SIG-M5 treated with dmso at 0.1 percent for 504 hours (cell line): ENCODE results near the gene SMYD5.
"Not testable (repeated sequence)": the region's sequence is repeated elsewhere in the genome, so short reads cannot be mapped to it uniquely, and the experiment has no call there.

Experiments used
- DNase-seq: peaks from one replicate; lab custom pipeline; 2025; ENCODE audit not compliant: unreplicated experiment; lab: John Stamatoyannopoulos, UW

The SMYD5 gene

DNA sequence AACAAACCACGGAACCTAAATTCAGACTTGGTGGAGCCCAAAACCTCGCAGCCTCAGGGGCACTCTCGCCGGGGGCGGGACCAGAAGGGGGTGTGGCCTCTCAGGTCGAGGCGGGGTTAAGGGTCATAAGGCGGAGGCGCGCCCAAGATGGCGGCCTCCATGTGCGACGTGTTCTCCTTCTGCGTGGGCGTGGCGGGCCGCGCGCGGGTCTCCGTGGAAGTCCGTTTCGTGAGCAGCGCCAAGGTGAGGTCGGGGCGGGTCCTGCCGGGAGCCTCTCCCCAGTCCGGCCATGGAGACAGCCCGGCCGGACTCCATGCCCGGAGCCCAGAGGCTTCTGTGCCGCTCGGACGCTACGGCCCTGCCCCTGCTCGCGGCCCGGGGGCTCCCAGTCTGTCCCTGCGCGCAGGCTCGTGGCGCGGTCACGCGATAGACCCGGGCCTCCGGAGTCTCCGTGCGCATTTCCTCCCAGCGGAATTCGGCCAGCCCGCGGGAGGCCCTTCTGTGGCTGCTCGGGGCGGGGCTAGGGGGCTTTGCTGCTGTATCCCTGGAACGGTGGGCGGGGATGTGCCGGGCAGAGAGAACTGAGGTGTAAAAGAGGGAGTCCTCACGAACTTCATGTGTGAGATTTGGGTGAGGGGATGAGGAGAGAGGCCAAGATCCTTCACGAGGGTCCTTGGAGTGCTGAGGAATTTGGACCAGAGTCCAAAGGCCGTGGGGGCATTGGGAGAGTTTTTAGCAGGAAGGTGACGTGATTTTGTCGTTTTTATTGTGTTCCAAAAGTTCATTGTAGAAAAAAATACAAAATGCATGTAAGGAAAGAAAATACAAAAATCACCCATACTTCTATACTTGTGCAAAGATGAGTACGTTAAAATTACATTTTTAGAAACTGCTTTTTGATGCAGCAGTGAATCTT is at the start of gene SMYD5:
Gene SMYD5 (plus strand): TSS at position 126 of the 916 bp plus-strand sequence. CDS start 22 bp downstream, at position 148.
- peak; percentile 84 for DNase-seq

DNA sequence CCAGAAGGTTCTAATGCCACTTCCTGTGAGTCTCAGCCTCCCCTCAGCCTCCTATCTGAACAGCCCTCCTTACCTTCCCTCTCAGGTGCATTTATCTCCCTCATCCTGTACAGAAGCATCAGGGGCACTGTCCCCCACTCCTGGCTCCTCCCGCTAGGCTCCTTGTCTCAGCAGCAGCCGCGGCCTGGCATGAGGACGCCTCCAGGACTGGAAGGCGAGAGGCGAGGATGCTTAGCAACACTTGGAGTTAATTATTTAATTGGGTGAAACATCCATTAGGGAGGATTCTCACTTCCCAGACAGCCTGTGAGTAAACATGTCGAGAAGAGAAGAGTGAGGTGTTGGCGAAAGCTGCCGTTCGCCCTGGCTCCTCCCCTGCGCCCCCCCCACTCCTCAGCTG is 48.1 kb upstream of the SMYD5 start:
- DNase-seq: not testable (repeated sequence)

DNA sequence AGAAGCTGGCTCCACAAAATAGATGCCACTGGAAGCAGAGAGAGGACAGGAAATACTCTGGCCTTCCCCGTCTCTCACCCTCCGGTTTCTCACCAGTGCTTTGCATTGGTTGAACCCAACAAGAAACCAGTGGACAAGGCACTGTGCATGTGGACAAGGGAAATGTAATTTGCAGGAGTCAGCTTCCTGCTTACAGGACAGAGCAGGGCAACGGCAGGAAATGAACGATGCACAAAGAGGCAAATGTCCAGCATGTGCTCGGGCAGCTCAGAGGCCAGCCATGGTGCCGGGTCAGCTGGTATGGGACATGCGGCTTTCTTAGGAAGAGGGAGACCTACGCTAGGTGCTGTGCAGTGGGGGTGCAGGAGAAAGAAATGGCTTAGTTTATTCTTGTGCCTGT is 47.2 kb upstream of the SMYD5 start:
- not testable (repeated sequence) for DNase-seq

DNA sequence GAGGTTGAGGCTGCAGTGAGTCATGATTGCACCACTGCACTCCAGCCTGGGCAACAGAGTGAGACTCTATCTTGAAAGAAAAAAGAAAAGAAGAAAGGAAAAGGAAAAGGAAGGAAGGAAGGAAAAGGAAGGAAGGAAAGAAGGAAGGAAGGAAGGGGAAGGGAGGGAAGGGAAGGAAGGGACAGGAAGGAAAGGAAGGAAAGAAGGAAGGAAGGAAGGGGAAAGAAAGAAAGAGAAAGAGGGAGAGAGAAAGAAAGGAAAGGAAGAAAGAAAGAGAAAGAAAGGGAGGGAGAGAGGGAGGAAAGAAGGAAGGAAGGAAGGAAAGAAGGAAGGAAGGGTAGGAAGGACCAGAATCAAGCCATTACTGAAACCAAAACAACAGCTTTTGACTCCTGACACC is 45.7 kb upstream of the SMYD5 start:
- not testable (repeated sequence) for DNase-seq

DNA sequence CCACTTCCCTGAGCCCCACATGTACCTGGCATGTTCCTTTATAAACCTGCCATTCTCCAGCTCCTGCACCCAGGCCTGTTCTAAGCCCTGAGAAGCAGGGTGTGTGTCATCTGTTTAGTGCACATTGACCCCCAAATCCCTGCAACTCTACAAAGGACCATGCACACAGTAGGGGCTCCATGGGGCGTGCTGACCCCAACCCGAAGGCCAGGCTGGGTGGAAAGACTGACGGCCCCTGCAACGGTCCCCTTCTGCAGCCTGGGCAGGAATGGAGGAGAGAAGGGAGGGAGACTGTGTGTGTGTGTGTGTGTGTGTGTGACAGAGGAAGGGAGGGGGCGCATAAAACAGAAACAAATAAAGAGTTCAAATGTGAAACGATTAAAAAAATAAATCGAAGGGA is 43.7 kb upstream of the SMYD5 start:
- not testable (repeated sequence) for DNase-seq

DNA sequence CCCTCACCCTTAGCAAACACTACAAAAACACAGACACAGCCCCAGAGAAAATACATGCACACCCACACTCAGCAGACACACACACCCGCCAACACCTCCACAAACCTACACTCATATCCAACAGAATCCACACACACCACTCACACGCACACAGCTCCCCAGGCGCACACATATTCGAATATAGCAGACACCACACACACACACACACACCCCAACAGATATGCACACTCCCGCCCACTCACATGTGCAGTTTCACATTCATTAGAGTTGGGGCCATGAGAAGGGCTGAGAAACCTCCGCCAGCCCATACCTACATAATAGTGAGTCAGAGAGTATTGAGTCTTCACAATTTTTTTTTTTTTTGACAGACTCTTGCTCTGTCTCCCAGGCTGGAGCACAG is 41.1 kb upstream of the SMYD5 start:
- DNase-seq: no peak

DNA sequence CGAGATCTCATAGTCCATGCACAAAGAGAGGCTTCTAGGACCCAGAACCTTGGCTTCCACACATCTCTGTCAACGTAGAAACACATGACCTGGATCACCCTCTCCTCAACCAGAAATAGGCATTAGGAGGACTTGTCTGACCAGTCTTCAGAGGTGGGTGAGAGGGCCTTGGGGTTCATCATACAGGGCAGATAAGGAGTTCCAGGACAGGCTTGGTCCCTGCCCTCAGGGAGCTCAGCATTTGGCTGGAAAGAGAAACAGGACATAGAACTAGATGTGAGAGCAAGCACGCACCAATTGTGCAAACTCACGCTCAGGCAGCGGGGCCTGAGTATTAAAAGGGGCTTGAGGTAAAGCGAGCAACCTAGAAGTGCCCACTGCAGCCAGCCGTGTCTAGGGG is 40.3 kb upstream of the SMYD5 start:
- DNase-seq: no peak

DNA sequence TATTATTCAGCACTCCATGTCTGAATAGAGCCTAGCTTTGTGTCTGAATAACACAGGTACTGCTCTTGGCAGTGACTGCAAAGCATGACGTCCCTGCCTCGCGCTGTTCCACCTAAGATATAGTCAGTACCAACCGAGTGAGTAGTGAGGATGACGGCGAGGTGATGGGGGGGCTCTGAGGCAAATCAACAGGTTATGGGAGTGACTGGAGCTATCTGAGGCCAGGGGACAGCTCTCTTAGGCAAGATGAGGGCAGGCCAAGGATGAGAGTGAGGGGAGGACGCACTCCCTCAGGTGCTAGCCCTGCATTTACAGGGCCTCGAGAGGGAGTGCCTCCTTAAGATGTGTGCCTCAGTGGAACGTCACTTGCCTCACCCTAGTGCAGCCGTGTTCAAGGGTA is 39.8 kb upstream of the SMYD5 start:
- no peak for DNase-seq

DNA sequence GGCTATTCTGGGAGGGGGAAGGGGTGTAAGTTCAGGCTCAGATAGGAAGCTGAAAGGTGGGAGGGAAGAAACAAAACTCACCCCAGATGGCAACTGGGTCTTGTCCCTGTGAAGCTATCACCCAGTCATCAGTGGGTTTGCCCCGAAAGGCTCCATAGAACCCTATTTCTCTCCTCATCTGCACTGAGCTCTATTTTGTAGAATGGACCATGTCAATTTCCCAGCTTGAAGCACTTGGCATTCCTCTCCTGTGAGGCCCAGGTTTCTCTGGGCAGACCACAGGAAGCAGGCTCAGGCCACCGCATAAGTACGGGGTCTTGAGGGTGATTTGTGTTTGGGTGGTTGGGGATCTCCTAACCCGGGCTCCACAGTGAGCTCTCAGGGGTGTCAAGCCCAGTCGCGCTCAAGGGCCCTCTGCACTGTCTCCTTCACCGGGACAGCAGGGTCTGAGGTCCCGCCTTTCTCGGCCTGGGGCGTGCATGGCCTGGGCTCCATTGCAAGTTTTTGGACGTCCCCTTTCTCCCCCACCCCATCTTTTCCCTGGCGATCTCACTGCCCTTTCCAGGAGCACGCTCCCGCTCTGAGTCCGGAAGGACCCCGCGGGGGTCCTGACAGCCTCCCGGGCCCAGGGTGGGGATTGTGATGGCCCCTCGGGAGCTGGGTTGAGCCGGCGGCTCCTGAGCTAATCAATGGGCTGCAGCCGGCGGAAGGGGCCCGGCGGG is 38.9 kb upstream of the SMYD5 start:
- no peak for DNase-seq

DNA sequence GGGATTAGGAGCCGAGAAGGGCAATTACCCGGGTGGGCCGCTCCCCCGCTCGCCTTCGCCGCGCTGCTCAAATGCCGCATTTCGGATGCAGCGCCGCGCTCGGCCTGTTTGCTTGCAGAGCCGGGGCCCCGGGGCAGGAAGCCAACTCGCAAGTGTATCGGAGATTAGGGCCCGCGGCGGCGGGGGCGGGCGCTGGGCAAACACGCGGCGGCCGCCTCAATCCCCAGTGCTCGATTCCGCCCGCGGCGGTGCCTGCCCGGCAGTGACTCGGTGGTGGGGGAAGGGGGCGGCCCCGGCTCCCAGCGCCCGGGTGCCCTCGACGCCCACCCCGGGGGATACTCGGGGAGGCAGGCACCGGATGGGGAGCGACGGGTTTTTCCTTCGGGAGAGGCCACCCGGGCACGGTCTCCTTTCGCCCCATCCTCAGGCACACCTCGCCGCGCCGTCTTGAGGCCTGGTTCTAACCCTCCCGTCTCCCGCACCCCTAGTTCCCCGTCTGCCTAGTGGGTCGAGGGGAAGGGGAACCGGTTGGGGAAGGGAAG is 38.3 kb upstream of the SMYD5 start:
- DNase-seq: peak; percentile 32

DNA sequence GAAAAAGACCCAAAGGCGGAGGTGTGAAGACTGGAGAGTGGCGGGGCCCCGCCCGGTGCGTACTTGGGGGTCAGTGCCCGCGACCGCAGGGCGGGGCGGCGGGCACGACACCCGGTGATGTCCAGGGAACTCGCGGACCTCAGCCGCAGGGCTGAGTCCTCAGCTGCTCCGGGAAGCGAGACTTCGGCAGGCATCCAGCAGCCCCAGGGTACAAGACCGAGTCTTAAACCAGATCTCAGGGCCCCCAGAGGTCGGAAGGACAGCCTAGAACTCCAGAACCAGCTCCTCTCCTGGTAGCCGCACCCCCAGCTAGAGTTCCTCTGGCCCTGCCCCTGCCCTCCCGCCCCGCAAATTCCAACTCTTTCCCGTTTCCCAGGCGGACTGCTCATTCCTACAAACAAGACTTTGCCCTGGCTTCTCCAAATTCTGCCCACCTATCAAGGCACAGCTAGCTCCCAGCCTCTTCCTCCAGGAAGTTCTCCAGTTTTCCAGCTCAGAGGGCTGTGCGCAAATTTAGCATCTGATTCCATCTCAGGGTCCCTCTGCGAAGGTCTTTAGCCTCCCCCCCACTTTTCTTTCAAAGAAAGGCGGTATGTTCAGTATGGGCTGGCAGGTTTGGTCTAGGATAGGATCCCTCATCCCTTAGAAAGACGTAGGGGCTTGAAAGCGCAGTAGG is 37.7 kb upstream of the SMYD5 start:
- DNase-seq: peak; percentile 34

DNA sequence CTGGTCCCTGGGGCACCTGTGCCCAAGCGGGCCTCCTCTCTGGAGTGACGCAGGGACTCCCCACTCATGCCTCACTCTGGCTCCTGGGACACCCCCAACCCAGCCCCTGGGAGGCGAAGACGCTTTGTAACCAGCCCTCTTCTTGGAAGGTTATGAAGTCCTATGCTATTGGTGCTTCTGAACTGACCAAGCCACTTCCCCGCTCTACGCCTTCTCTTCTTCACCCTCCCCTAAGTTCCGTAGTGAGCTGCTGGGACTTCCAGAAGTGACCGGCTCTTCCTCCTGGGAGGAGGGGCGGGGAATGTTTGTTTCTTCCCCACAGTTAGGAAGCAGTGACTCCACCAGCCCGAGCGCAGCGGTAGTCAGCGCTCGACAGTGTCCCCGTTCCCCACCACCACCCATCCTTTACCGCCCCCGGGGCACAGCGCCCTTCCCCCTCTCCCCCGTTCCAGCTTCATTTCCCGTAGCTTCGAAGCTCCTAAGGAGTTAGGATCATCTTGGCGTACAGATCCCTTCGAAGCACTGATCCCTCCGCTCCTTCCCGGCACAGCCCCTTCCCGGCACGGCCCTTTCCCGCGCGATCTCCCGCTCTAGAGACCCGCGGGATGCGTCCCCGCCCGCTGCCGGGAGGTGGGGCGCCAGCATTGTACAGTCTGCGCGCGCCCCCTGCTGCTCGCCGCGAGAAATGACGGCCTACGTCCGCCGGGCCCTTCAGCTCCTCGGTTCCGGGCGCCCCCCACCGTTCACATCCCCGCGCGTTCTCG is 37.0 kb upstream of the SMYD5 start:
- peak; percentile 86 for DNase-seq

DNA sequence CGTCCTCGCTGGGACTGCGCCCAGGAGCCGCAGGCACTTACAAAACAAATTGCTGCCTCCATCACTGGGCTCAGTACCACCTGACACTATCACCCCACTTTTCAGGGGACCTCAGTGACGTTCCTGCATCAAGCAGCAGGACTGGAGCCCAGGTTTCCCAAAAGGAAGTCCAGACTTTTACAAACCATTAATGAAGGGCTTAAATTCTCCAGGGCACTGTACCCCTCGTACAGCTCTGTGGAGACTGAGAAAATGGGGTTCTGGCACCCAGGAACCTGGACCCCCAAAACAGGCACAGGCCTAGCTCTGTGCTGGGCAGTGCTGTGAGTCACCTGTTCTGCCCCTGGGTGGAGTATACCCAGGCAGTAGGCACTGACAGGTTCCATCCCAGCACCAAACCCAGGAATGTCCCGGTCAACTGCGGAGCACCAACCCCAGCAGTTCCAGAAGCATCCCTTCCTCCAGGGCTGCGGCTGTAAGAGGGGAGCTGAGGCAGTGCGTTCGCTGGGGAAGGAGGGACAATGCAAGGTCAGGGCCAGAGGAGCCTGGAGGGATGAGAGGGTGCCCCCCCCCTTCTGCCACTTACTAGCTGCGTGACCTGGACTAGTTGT is 36.3 kb upstream of the SMYD5 start:
- DNase-seq: no peak

DNA sequence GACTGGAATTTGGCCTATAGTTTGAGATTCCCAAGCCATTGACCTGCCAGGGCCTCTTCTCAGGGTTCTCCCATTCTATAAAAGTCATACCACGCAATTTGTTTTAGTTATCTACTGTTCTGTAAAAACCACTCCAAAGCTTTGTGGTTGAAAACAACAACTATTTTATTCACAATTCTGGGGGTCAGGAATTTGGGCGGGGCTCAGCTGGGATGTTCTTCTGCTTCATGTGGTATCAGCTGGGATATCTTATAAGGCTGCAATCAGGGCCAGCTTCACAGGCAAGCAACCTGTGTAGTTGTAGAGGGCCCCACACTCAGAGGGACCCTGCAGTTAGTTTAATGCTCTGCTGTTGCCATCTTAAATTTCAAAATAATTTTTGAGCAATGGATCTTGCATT is 28.1 kb upstream of the SMYD5 start:
- no peak for DNase-seq

DNA sequence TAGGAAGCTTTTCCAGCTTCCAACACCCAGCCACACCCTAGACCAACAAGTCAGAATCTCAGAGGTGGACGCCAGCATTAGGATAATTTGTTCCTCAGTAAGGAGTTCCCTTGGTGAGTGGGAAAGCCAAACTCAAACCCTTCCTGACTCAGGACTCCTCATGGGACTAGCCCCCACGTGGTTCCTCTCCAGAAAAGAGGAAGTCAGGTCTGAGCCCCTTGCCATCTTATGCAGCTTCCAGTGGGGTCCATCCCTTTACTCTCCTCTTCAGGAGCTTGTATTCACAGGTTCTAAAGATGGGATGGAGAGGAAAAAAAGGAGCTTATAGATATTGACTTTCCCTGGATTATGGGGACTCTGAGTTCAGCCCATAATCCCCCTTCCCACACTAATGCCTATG is 26.5 kb upstream of the SMYD5 start:
- no peak for DNase-seq

DNA sequence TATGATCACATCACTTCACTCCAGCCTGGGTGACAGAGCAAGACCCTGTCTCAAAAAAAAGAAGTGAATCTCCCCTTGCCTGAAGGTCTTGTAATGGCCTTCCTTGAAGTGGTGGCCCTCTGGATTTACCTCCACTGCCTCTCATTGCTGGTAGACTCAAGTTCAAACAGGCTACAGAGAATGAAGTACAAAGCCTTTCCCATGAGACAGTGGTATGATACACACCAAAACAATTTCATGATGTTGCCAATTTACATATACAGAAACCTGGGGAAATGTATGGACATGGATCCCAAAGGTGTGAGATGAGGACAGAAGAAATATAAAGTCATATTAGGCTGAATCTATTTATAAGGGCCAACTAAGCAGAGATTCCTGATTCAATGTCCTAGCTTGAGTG is 16.5 kb upstream of the SMYD5 start:
- DNase-seq: no peak

DNA sequence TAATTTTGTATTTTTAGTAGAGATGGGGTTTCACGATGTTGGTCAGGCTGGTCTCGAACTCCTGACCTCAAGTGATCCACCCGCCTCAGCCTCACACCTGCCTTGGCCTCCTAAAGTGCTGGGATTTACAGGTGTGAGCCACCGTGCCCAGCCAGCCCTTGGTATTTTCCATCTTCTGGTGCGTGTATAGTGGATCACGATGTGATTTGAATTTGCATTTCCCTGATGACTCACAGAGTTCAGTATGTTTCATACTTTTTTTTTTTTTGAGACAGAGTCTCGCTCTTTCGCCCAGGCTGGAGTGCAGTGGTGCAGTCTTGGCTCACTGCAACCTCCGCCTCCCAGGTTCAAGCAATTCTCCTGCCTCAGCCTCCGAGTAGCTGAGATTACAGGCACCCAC is 13.8 kb upstream of the SMYD5 start:
- not testable (repeated sequence) for DNase-seq

DNA sequence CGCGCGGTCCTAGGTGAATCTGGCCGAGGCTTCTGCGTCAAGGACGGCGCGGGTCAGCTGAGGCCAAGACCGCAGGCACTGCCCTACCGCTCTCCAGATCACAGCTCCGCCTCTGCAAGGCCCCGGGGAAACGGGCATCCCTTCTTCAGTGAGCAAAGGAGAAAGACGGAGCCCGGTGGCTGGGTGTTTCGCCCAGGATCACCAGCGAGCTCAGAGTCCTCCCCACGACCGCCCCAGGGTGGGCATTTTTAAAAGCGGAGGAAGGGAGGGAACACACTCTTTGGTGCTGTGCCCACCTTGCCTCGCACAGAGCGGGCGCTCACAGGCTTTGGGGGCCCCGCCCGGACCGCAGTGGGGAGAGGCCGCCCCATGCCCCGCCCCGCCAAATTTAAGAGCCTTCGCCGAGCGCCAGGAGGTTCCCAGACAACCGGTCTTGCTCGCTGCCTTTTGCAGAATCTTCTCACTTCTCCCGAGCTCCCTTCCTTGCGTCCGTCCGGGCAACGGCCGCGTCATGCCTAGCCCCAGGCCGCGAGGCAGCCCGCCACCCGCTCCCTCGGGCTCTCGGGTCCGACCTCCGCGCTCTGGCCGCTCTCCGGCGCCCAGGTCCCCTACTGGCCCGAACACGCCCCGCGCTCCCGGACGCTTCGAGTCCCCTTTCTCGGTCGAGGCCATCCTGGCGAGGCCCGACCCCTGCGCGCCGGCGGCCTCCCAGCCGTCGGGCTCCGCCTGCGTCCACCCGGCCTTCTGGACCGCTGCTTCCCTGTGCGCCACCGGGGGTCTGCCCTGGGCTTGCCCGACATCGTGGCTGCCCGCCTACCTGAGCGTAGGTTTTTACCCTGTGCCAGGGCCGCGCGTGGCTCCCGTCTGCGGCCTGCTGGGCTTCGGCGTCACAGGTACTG is 11.6 kb upstream of the SMYD5 start, which contains the start of gene NOTO:
Gene NOTO (plus strand): TSS at position 419 of the 899 bp plus-strand sequence. CDS start 93 bp downstream, at position 512.
- no peak for DNase-seq

DNA sequence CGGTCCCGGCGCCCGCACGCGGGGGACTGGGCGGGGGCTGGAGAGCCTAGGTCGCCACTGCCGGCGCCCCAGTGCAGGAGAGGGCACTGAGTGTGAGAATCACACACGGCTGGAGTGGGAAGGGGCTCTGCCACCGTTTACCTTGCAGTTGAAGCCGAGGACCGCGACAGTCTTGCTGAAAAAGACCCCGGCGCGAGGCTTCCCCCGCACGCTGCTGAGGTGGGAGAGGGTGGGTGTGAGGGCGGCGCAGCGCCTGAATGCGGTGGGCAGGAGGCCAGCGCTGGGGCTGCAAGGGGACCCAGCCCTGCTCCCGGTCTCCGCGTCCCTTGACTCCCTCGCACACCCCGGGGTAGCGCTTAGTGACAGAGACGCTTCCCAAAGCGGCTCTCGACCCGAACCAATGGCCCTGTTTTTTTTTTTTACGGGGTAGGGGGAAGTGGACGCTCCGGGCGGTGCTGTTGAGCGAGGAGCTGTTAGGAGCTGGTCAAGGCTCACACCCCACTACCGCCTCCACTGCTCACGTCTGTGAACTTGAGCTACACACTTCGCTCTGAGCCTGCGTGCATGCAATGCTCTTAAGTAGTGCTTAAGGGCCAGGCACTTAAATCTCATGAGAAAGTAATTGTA is 10.9 kb upstream of the SMYD5 start:
- no peak for DNase-seq
